IMR-90 (cell line): Measurements from ENCODE around the gene PCBD1. TPM values are rescaled to one million over a fixed set of nuclear protein-coding genes. Genes with fewer than 3 reads are reported as not detected.

ENCODE experiments used
- ATAC-seq: fragments of 200-7000 bp; cut with Tn5 transposase; 2 replicates; pipeline ENCODE4 v1.9.1; 2020; ENCODE audit warnings: low read depth, mild to moderate bottlenecking, moderate library complexity
- BruUV-seq: library from RNA; stranded (reverse); fragments of 400-500 nt; replicated peaks from 2 replicates; lab custom pipeline; 2021; lab: Mats Ljungman, UMichigan
- CTCF ChIA-PET: fragments of 300-600 bp; formaldehyde crosslinking; extraction: SDS; loops from one replicate; lab custom pipeline; 2021; ENCODE audit warnings: antibody characterized with exemption; lab: Yijun Ruan, JAX
- POLR2A ChIA-PET: fragments of 300-600 bp; sonication (Branson Sonifier 250); formaldehyde crosslinking; loops from one replicate; lab custom pipeline; 2022; ENCODE audit warnings: antibody characterized with exemption; ENCODE audit not compliant: unreplicated experiment; lab: Charles Lee
- DNase-seq: peaks from one replicate; pipeline ENCODE4 v3.0.0; 2013
- H2AFZ ChIP-seq: replicated peaks from 2 replicates; pipeline ENCODE3; 2013; ENCODE audit warnings: low read length, mild to moderate bottlenecking; ENCODE audit not compliant: poor library complexity
- H2AK5ac ChIP-seq: 2 replicates; pipeline ENCODE4 v1.6.1; 2013; ENCODE audit warnings: low read depth, low read length, inconsistent platforms
- H2AK9ac ChIP-seq: replicated peaks from 2 replicates; pipeline ENCODE3; 2013; ENCODE audit warnings: mild to moderate bottlenecking, low read depth, low read length, moderate library complexity; ENCODE audit not compliant: poor library complexity
- H2BK120ac ChIP-seq: 2 replicates; pipeline ENCODE4 v1.6.1; 2013; ENCODE audit warnings: low read depth, low read length, inconsistent platforms
- H2BK15ac ChIP-seq: 3 replicates; pipeline ENCODE4 v1.6.1; 2013; ENCODE audit warnings: low read depth, low read length, inconsistent platforms
- H2BK20ac ChIP-seq: 2 replicates; pipeline ENCODE4 v1.6.1; 2013; ENCODE audit warnings: low read depth, mild to moderate bottlenecking, inconsistent platforms, low read length, moderate library complexity
- H2BK5ac ChIP-seq: 2 replicates; pipeline ENCODE4 v1.6.1; 2013; ENCODE audit warnings: mild to moderate bottlenecking, low read depth, low read length, inconsistent platforms; ENCODE audit not compliant: poor library complexity, severe bottlenecking
- H3K14ac ChIP-seq: replicated peaks from 2 replicates; pipeline ENCODE4 v1.6.1; 2013; ENCODE audit warnings: low read depth, low read length, inconsistent platforms
- H3K18ac ChIP-seq: 2 replicates; pipeline ENCODE4 v1.6.1; 2013; ENCODE audit warnings: low read depth, low read length, control low read depth
- H3K23ac ChIP-seq: 2 replicates; pipeline ENCODE4 v1.6.1; 2013; ENCODE audit warnings: low read depth, low read length, inconsistent platforms
- H3K27ac ChIP-seq: 2 replicates; pipeline ENCODE4 v1.5.1; 2013; ENCODE audit warnings: mild to moderate bottlenecking, control low read depth, low read length; ENCODE audit not compliant: insufficient read depth
- H3K27me3 ChIP-seq: 2 replicates; pipeline ENCODE4 v1.6.1; 2013; ENCODE audit warnings: low read length; ENCODE audit not compliant: control insufficient read depth, insufficient read depth
- H3K36me3 ChIP-seq: 2 replicates; pipeline ENCODE4 v1.6.1; 2013; ENCODE audit warnings: low read length, mixed read lengths; ENCODE audit not compliant: control insufficient read depth, insufficient read depth
- H3K4ac ChIP-seq: 2 replicates; pipeline ENCODE4 v1.6.1; 2013; ENCODE audit warnings: low read depth, low read length, inconsistent platforms
- H3K4me1 ChIP-seq: 2 replicates; pipeline ENCODE4 v1.6.1; 2013; ENCODE audit warnings: low read length, mixed read lengths; ENCODE audit not compliant: control insufficient read depth, insufficient read depth
- H3K4me2 ChIP-seq: 2 replicates; pipeline ENCODE4 v1.6.1; 2013; ENCODE audit warnings: low read depth, mild to moderate bottlenecking, control low read depth, low read length, moderate library complexity
- H3K4me3 ChIP-seq: 2 replicates; pipeline ENCODE4 v1.5.1; 2013; ENCODE audit warnings: low read depth, mild to moderate bottlenecking, control low read depth, low read length, moderate library complexity; ENCODE audit not compliant: insufficient read depth
- H3K56ac ChIP-seq: 2 replicates; pipeline ENCODE4 v1.6.1; 2013; ENCODE audit warnings: low read length, inconsistent platforms; ENCODE audit not compliant: insufficient read depth; ENCODE audit errors: extremely low read depth
- H3K79me1 ChIP-seq, 2 experiments: 2 replicates each; pipeline ENCODE4 v1.6.1; 2013; ENCODE audit warnings: low read length in 2 of 2, inconsistent platforms in 1 of 2, low read depth in 1 of 2
- H3K9ac ChIP-seq: 2 replicates; pipeline ENCODE4 v1.6.1; 2013; ENCODE audit warnings: low read depth, low read length, control low read depth
- H3K9me1 ChIP-seq: 2 replicates; pipeline ENCODE4 v1.6.1; 2013; ENCODE audit warnings: low read length, inconsistent platforms; ENCODE audit not compliant: insufficient read depth
- H3K9me3 ChIP-seq: 2 replicates; pipeline ENCODE4 v1.6.1; 2013; ENCODE audit warnings: low read length; ENCODE audit not compliant: control insufficient read depth, insufficient read depth
- H4K20me1 ChIP-seq: 2 replicates; pipeline ENCODE4 v1.6.1; 2013; ENCODE audit warnings: low read length, inconsistent platforms; ENCODE audit not compliant: insufficient read depth
- H4K5ac ChIP-seq: 2 replicates; pipeline ENCODE4 v1.6.1; 2013; ENCODE audit warnings: mild to moderate bottlenecking, low read depth, low read length, control low read depth
- H4K8ac ChIP-seq, 2 experiments: 2 replicates each; pipeline ENCODE4 v1.6.1; 2013; ENCODE audit warnings: low read depth in 2 of 2, low read length in 2 of 2, control low read depth in 1 of 2, inconsistent platforms in 1 of 2
- H4K91ac ChIP-seq: 2 replicates; pipeline ENCODE4 v1.6.1; 2013; ENCODE audit warnings: low read depth, low read length, inconsistent platforms; ENCODE audit not compliant: insufficient read depth
- FOS ChIP-seq: fragments of 150-350 bp; IDR thresholded peaks from 2 replicates; pipeline ENCODE4 v1.6.1; 2016; ENCODE audit warnings: low read depth, low read length
- MXI1 ChIP-seq: IDR thresholded peaks from 2 replicates; pipeline ENCODE4 v1.6.1; 2012; ENCODE audit warnings: low read depth, mild to moderate bottlenecking, low read length, moderate library complexity, borderline replicate concordance
- whole genome bisulfite sequencing, 2 experiments: methylation state at CpG; one replicate each; pipeline versions ENCODE4 v1.1.5 to v1.1.7; 2013; ENCODE audit warnings: missing lambda C conversion rate in 2 of 2; ENCODE audit not compliant: insufficient read length in 1 of 2; ENCODE audit errors: extremely low coverage in 2 of 2; 5-methylcytosine and 5-hydroxymethylcytosine counted together
- dilution Hi-C: fragments of 300-500 bp; cut with HindIII; formaldehyde crosslinking; loops from one replicate; pipeline ENCODE4 v1.14.3; 2018; ENCODE audit warnings: low sequenced_read_pairs; ENCODE audit not compliant: unreplicated experiment
- in situ Hi-C: fragments of 300-500 bp; cut with MboI; formaldehyde crosslinking; loops from 3 replicates; pipeline ENCODE4 v1.14.3; 2019; ENCODE audit warnings: low sequenced_read_pairs, inconsistent platforms, mixed read lengths
- intact Hi-C: fragments of 100-400 bp; cut with micrococcal nuclease; formaldehyde crosslinking; loops from 2 replicates; pipeline ENCODE4 v1.10.0; 2022
- polyA plus RNA-seq, 3 experiments: library from polyadenylated mRNA; depleted of rRNA; stranded (reverse); fragments of >200 nt; gene quantifications; 2 replicates each; pipeline ENCODE4 v1.2.3, GENCODE V29; 2012; ENCODE audit warnings: low replicate concordance in 1 of 3
- total RNA-seq: library from RNA; depleted of rRNA; stranded (reverse); fragments of >200 nt; gene quantifications from 2 replicates; pipeline ENCODE4 v1.2.3, GENCODE V29; 2012
- TF ChIP-seq, protein P1 (sequence below): conservative IDR thresholded peaks from 2 replicates; pipeline ENCODE4 v1.5.1; 2012; ENCODE audit warnings: mild to moderate bottlenecking, low read depth, low read length, improper control_type of control experiment
- TF ChIP-seq, protein P2 (sequence below): fragments of 150-350 bp; IDR thresholded peaks from 2 replicates; pipeline ENCODE4 v1.6.1; 2016; ENCODE audit warnings: low read depth, mild to moderate bottlenecking, low read length, moderate library complexity, borderline replicate concordance

The PCBD1 gene
- total and polyA plus RNA-seq, 2 of the 4 experiments (the other 2 are of a cell fraction) = 15.8 to 31.6 TPM

DNA sequence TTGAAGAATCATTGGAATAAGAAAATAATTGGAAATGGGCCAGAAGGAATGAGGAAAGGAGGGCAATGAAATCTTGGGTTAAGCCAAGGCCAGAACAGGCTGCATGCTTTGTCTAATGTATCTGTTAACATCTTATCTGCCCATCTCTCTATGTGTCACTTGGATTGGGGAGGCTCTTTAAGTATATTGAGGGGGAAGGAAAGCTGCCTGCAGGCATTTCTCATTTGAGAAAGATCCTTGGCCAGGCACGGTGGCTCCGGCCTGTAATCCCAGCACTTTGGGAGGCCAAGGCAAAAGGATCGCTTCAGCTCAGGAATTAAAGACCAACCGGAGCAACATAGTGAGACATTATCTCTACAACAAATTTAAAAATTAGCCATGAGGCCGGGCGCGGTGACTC lies 14.3 kb downstream of the PCBD1 start:
- no peak overlapping the region for H2BK5ac ChIP-seq
- H2AK9ac ChIP-seq = no peak overlapping the region
- no peak overlapping the region for H2BK120ac ChIP-seq
- no peak overlapping the region for H3K4me3 ChIP-seq
- H3K23ac ChIP-seq = no peak overlapping the region
- DNase-seq (no peak), ATAC-seq (no peak)
- no peaks in the 10 kb centered on the region; the same call in 1 of the 2 replicates for H4K20me1 ChIP-seq
- dilution Hi-C loops (no loop called here), intact Hi-C loops (no loop called here), in situ Hi-C loops (no loop called here)
- no peaks in the 10 kb centered on the region for H3K27me3 ChIP-seq
- H3K36me3 ChIP-seq = peaks cover 48% of the 10 kb centered on the region
- no peak overlapping the region for H3K4me2 ChIP-seq
- H3K79me1 ChIP-seq = no peaks in the 10 kb centered on the region
- H3K18ac ChIP-seq = no peak overlapping the region
- H3K9ac ChIP-seq = no peak overlapping the region
- H3K9me3 ChIP-seq = no peaks in the 10 kb centered on the region
- H2BK20ac ChIP-seq = no peak overlapping the region
- TF ChIP-seq FOS (no peak), MXI1 (no peak)
- TF ChIP-seq, protein P1, sequence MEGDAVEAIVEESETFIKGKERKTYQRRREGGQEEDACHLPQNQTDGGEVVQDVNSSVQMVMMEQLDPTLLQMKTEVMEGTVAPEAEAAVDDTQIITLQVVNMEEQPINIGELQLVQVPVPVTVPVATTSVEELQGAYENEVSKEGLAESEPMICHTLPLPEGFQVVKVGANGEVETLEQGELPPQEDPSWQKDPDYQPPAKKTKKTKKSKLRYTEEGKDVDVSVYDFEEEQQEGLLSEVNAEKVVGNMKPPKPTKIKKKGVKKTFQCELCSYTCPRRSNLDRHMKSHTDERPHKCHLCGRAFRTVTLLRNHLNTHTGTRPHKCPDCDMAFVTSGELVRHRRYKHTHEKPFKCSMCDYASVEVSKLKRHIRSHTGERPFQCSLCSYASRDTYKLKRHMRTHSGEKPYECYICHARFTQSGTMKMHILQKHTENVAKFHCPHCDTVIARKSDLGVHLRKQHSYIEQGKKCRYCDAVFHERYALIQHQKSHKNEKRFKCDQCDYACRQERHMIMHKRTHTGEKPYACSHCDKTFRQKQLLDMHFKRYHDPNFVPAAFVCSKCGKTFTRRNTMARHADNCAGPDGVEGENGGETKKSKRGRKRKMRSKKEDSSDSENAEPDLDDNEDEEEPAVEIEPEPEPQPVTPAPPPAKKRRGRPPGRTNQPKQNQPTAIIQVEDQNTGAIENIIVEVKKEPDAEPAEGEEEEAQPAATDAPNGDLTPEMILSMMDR = no peak
- TF ChIP-seq, protein P2, sequence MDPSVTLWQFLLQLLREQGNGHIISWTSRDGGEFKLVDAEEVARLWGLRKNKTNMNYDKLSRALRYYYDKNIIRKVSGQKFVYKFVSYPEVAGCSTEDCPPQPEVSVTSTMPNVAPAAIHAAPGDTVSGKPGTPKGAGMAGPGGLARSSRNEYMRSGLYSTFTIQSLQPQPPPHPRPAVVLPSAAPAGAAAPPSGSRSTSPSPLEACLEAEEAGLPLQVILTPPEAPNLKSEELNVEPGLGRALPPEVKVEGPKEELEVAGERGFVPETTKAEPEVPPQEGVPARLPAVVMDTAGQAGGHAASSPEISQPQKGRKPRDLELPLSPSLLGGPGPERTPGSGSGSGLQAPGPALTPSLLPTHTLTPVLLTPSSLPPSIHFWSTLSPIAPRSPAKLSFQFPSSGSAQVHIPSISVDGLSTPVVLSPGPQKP = no peak
- H3K14ac ChIP-seq = no peak overlapping the region
- no peak overlapping the region for H3K4ac ChIP-seq
- H2BK15ac ChIP-seq = no peak overlapping the region
- H2AK5ac ChIP-seq = no peak overlapping the region
- no peak overlapping the region for H4K8ac ChIP-seq
- H3K9me1 ChIP-seq = no peaks in the 10 kb centered on the region
- H3K4me1 ChIP-seq = no peaks in the 10 kb centered on the region
- no peak overlapping the region for H4K5ac ChIP-seq
- H3K27ac ChIP-seq = no peak overlapping the region
- H2AFZ ChIP-seq = no peak overlapping the region
- H4K91ac ChIP-seq = no peak overlapping the region
- ChIA-PET POLR2A (no interaction called here), CTCF (no interaction called here)
- 100% methylated on average over 3 of the region's 7 CpGs; no CpG with 5 or more reads in 1 of the 2 experiments for WGBS, 2 experiments
- H3K56ac ChIP-seq = no peak overlapping the region
- no TSS peak for BruUV-seq
